H1 (cell line): ENCODE data around the gene COG4. TPM values are rescaled to one million over a fixed set of nuclear protein-coding genes. Genes with fewer than 3 reads are reported as not detected.

Experiments used
- CHD7 ChIP-seq: fragments of 300-600 bp; sonication (generic); IDR thresholded peaks from 2 replicates; pipeline ENCODE4 v1.7.1; 2012; ENCODE audit warnings: low read length, moderate library complexity, mild to moderate bottlenecking, inconsistent platforms; ENCODE audit not compliant: insufficient replicate concordance
- CTBP2 ChIP-seq: IDR thresholded peaks from 2 replicates; pipeline ENCODE4 v1.7.0; 2011; ENCODE audit warnings: borderline replicate concordance, mild to moderate bottlenecking, moderate library complexity, mixed read lengths, low read length; ENCODE audit not compliant: insufficient read depth, insufficient read length
- YY1 ChIP-seq: IDR thresholded peaks from 2 replicates; pipeline ENCODE4 v1.6.1; 2011; ENCODE audit warnings: low read depth, mild to moderate bottlenecking, low read length
- polyA plus RNA-seq, 7 experiments: library from polyadenylated mRNA; depleted of rRNA in 3 of 7; stranded (reverse) in 5 of 7; unstranded in 2 of 7; fragments of >200 nt in 5 of 7; fragments of 200-250 nt in 2 of 7; gene quantifications; 1 replicate in 5 of 7; 2 replicates in 1 of 7; 4 replicates in 1 of 7; pipeline versions ENCODE4 v1.2.1 to v1.2.3, GENCODE V29; 2011 to 2013; ENCODE audit warnings: missing spikeins in 2 of 7, mixed read lengths in 2 of 7
- total RNA-seq: library from RNA; stranded (reverse); fragmentation: NEBNext Ultra II Directional; extraction: Animal tissue kit (Norgen Biotek cat#: 25700); gene quantifications from 2 replicates; pipeline ENCODE4 v1.2.1, GENCODE V29; 2021

The COG4 gene
- total and polyA plus RNA-seq, 2 of the 8 experiments (the other 6 are each of a cell fraction or from before 2014, with no cell fraction given) = 46.1 to 50.2 TPM

GRCh38 chr16:70434484-70435260 lies 88.7 kb downstream of the COG4 start (continued):
- TF ChIP-seq CHD7 = no peak
- TF ChIP-seq CTBP2 = no peak
- TF ChIP-seq YY1 = no peak
